Ishikawa (cell line): ENCODE measurements around the gene SAMD14.

ENCODE experiments used
- CREB1 ChIP-seq: IDR thresholded peaks from 2 replicates; pipeline ENCODE4 v1.6.1; 2012; ENCODE audit warnings: low read depth
- EGR1 ChIP-seq: IDR thresholded peaks from 2 replicates; pipeline ENCODE4 v1.6.1; 2012
- EP300 ChIP-seq: IDR thresholded peaks from 2 replicates; pipeline ENCODE4 v1.6.1; 2012; ENCODE audit warnings: borderline replicate concordance
- FOXM1 ChIP-seq: IDR thresholded peaks from 2 replicates; pipeline ENCODE4 v1.6.1; 2012; ENCODE audit warnings: low read depth, borderline replicate concordance
- RAD21 ChIP-seq: IDR thresholded peaks from 2 replicates; pipeline ENCODE4 v1.6.1; 2012; ENCODE audit warnings: low read depth
- TAF1 ChIP-seq: IDR thresholded peaks from 2 replicates; pipeline ENCODE4 v1.6.1; 2012; ENCODE audit warnings: low read depth, mild to moderate bottlenecking
- TEAD4 ChIP-seq: IDR thresholded peaks from 2 replicates; pipeline ENCODE4 v1.6.1; 2012
- YY1 ChIP-seq: IDR thresholded peaks from 2 replicates; pipeline ENCODE4 v1.6.1; 2012; ENCODE audit warnings: low read depth
- ZBTB7A ChIP-seq: IDR thresholded peaks from 2 replicates; pipeline ENCODE4 v1.6.1; 2012; ENCODE audit warnings: low read depth
- TF ChIP-seq, protein P1 (sequence below): IDR thresholded peaks from 2 replicates; pipeline ENCODE4 v1.6.1; 2012; ENCODE audit warnings: low read depth, mild to moderate bottlenecking
- TF ChIP-seq, protein P2 (sequence below): IDR thresholded peaks from 2 replicates; pipeline ENCODE4 v1.6.1; 2012
- TF ChIP-seq, protein P3 (sequence below): IDR thresholded peaks from 2 replicates; pipeline ENCODE4 v1.6.1; 2012

DNA sequence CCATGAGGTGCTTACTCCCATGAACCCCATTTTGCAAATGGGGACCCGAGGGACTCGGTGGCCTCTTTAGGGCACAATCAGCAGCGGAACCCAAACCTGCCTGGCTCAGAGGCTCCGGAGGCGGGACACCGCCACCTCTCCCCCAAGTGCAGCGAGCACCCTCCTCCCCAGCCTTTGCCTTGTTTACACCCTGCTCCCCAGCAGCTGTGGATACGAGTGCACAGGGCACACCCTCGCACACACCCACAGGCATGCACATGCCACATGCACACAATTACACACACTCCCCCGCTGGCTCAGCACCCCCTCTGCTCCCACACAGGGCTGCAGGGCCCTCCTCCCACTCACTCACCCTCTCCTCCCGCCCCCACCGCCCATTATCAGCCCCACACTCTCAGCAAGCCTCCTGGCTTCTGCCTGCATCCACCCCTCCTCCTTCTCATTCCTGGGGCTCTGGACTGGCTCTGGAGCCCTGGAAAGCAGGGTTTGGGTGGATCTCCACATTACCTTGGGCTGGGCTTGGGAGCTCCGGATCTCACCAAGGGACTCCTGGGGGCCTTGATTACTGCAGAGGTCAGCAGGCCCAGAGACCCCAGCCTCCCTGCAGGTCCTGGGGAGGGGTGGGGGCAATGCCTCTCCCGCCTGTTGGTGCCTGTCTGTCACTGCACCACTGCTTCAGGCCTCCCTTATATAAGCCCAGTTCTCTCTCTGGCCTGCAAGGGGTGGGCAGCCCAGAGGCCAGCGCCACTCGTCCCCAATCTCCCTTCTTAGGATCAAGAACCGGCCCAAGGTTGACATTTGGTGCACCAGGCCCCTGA is 28.4 kb downstream of the SAMD14 start:
- no peak for TF ChIP-seq CREB1
- TF ChIP-seq, protein P1, sequence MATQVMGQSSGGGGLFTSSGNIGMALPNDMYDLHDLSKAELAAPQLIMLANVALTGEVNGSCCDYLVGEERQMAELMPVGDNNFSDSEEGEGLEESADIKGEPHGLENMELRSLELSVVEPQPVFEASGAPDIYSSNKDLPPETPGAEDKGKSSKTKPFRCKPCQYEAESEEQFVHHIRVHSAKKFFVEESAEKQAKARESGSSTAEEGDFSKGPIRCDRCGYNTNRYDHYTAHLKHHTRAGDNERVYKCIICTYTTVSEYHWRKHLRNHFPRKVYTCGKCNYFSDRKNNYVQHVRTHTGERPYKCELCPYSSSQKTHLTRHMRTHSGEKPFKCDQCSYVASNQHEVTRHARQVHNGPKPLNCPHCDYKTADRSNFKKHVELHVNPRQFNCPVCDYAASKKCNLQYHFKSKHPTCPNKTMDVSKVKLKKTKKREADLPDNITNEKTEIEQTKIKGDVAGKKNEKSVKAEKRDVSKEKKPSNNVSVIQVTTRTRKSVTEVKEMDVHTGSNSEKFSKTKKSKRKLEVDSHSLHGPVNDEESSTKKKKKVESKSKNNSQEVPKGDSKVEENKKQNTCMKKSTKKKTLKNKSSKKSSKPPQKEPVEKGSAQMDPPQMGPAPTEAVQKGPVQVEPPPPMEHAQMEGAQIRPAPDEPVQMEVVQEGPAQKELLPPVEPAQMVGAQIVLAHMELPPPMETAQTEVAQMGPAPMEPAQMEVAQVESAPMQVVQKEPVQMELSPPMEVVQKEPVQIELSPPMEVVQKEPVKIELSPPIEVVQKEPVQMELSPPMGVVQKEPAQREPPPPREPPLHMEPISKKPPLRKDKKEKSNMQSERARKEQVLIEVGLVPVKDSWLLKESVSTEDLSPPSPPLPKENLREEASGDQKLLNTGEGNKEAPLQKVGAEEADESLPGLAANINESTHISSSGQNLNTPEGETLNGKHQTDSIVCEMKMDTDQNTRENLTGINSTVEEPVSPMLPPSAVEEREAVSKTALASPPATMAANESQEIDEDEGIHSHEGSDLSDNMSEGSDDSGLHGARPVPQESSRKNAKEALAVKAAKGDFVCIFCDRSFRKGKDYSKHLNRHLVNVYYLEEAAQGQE: no peak
- peak; percentile 56; the same call in 1 of the 2 replicates for TF ChIP-seq EGR1
- TF ChIP-seq RAD21: no peak
- no peak for TF ChIP-seq EP300
- TF ChIP-seq YY1: no peak
- TF ChIP-seq, protein P2, sequence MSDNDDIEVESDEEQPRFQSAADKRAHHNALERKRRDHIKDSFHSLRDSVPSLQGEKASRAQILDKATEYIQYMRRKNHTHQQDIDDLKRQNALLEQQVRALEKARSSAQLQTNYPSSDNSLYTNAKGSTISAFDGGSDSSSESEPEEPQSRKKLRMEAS: 0 out of 2 replicates have a peak, but pooled peaks have one; percentile 34
- TF ChIP-seq FOXM1: no peak
- no peak for TF ChIP-seq TAF1
- peak; percentile 32; the same call in 1 of the 2 replicates for TF ChIP-seq ZBTB7A
- TF ChIP-seq, protein P3, sequence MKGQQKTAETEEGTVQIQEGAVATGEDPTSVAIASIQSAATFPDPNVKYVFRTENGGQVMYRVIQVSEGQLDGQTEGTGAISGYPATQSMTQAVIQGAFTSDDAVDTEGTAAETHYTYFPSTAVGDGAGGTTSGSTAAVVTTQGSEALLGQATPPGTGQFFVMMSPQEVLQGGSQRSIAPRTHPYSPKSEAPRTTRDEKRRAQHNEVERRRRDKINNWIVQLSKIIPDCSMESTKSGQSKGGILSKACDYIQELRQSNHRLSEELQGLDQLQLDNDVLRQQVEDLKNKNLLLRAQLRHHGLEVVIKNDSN: no peak
- TF ChIP-seq TEAD4: no peak
